GM18907 (cell line): ENCODE data around the gene OSBP2.
"Not testable (repeated sequence)": the region's sequence is repeated elsewhere in the genome, so short reads cannot be mapped to it uniquely, and the experiment has no call there.

ENCODE experiments used
- ATAC-seq: cut with Tn5 transposase; IDR thresholded peaks from one replicate; pipeline ENCODE4 v1.9.1; 2021; ENCODE audit warnings: mild to moderate bottlenecking, moderate library complexity; ENCODE audit not compliant: unreplicated experiment

OSBP2 gene

DNA sequence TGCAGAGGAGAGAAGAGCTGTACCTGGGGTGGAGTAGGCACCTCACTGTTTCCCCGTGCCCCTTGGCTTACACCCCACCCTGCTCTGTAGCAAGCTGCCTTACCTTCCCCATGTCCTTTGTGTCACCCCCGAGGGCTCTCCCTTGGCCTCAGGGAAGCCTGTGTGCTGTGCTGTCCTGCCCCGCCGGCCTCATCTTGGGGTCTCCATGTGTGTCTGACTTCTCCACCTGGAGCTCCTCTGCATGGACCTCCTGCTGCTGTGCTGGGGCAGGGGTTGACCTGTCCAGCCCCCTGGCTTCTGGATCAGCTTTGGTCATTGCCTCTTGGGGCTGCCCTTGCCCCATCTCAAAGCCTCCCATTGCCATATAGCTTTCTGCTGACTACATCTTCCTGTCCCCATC lies 59.8 kb downstream of the OSBP2 start:
- no peak for ATAC-seq

DNA sequence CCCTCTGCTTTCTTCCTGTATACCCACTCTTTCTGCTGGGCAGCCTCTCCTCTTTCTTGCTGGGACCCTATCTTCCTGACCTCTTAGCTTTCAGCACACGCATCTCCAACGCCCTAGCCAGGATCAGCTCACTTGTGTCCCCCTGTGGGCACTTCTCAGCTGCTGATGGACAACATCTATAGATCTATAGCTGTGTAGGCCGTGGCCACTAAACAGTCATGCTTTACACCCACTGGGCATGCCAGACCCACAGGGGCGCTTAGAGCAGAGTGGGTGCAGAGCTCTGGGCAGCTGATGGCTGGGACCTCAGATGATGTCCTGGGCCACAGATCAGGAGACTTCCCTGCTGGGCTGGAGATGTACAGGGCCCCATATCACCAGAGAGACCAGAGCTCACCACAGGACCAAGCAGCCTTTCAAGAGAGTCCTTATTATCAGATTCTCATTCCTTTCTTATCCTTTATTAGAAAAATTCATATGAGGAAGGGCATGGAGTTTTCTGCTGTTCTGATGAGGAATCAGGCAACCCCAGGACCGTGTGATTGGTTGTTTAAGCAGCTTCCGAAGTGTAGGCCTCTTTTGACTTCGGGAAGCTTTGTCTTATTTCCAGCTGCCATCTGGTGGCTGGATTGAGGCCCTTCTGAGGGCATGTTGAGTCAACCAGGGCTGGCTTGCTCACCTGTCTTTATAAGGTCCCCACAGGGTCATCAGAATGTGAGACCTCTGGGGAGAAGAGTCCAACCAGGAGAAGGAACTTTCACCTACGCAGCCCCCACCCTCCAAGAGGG lies 60.5 kb downstream of the OSBP2 start:
- no peak for ATAC-seq

DNA sequence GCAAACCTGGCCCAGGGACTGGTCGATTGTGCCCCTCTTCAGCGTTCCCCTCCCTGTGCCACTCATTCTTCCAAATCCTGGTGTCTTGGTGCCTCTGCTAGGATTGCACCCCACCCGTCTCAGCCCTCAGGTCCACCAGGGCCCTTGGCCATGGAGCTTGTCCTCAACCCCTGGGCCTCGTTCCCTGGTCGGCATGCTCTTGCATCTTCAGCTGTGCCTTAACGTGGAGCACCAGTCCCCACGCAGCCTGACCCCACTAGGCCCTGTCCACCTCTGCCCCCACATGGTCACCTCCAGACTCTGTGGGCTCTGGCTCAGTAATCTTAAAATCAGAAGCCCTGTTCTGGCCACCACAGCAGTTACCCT lies 61.1 kb downstream of the OSBP2 start:
- no peak for ATAC-seq

DNA sequence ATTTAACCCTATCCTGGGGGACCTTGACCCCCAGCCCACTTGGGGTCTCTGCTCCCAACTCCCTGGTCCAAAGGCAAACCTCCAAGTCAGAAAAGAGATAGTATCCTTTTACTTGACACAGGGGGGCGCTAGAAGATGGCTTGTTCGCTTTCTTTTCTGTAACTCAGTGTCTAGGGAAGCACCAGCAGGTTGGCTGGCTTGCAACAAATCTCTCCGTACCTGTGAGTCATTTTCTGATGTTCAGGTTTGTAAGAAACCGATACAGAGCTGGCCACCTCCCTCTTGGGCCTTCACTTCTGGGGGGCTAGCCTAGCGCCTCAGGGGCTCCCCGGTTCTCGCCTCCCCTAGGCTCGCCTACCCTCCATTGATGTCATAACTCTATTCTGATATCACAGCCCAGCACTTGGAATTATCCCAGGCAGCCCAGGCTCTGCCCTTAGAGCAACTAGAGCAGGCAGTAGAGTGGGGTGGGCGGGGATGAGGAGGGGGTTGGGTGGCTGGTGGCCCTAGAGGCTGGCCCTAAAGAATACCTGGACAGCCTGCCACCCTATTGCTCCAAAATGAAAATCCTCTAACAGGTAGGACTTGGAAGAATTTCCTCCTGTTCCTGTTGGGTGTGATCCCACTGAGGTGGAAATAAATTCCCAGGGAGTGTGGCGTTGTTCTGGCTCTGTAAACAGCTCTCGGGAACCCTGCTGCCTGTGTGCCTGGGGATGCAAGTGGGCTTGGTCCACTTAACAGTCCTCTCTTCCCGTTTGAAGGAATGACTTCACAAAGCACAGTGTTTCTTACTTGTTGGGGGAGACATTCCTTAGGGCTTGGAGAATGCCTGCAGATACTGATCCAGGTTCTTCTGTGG lies 69.4 kb downstream of the OSBP2 start:
- no peak for ATAC-seq

DNA sequence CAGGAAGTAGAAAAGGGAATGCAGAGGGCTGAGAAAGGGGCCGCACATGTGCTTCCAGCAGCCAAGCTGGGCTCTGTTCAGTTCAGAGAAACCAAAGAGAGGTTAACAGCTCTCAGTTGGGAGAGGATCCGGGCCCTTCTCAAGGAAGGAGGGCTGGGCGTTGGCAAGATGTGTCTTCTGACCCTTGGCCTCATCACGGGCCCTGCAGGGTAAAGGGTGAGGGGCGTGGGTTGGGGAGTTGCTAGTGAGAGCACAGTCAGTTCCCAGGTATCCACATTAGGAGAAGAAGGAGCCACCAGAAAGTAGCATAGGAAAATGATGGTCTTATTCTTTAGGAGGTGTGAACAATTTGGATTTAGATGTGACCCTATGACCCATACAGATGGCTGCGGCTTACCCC lies 73.0 kb downstream of the OSBP2 start:
- ATAC-seq, result no peak

DNA sequence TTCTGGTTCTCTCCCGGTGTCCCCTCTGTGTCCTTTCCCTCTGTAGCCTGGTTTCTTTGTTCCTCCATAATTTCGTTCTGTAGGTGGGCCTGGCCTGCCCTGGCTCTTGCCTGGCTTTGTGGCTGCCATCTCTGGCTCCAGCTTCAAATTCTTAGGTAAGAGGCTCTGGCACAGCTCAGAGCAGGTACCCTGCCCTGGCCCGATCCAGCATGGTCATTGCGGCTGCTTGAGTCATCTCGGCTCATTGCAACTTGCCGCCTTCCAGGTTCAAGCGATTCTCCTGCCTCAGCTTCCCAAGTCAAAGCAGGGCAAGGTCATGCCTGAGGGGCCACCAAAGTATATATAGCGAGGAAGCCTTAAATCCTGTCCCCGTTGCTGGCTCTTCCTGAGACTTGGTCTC lies 76.0 kb downstream of the OSBP2 start:
- no peak for ATAC-seq

DNA sequence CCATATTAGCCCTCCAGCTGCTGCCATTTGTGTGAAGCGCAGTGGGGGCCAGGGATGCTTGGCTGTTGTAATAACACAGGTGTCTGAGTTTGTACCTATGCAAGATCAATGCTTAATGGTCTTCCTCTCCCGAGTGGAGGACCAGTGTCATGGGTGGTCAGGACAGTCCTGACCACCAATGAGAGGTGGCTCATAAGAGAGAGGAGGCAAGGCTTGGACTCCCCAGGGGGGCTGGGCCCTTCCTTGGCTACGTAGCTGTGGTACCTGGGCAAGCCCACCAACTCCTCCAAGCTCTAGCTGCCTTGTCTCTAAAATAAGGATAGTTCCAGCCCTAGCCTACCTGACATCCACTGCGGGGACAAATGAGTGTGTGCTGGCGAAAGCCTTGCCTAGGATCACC lies 79.2 kb downstream of the OSBP2 start:
- ATAC-seq, result no peak

DNA sequence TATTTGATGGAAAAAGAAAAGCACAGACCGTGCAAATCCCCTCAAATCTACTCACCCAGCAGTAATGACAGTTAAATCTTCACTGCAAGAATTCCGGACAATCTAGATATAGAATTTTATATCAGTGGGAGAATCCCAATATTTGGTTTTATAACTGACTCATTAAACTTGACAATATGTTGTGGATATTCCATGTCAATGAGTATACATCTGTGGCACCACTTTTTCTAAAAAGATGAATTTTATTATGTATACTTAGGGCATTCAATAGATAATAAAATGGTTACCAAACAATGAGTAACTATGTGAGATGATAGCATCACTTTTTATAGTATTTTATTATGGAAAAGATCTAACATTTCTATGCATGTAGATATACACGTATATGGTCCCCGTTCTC lies 79.9 kb downstream of the OSBP2 start:
- no peak for ATAC-seq

DNA sequence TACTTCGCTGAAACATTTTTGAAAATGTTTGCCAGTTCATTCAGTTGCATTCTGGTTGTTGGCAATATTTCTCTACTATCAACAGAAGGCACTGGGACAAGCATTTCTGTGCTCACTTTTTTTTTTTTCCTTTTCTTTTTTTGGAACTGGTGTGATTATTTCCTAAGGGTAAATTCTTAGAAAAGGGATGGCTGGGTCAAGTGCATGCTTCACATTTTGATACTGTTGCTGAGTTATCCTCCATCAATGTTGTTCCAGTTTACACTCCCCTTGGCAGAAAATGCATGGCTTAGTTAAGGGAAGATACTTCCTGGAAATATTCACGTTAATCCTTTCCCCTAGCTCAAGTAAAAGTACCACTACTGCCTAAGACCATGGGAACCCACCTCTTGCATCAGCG lies 81.8 kb downstream of the OSBP2 start:
- ATAC-seq, result no peak

DNA sequence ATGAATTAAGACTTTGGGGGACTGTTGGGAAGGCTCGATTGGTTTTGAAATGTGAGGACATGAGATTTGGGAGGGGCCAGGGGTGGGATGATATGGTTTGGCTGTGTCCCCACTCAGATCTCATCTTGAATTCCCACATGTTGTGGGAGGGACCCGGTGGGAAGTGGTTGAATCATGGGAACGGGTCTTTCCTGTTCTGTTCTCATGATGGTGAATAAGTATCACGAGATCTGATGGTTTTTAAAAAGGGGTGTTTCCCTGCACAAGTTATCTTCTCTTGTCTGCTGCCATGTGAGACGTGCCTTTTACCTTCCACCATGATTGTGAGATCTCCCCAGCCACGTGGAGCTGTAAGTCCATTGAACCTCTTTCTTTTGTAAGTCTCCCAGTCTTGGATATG lies 82.5 kb downstream of the OSBP2 start:
- ATAC-seq, result not testable (repeated sequence)

DNA sequence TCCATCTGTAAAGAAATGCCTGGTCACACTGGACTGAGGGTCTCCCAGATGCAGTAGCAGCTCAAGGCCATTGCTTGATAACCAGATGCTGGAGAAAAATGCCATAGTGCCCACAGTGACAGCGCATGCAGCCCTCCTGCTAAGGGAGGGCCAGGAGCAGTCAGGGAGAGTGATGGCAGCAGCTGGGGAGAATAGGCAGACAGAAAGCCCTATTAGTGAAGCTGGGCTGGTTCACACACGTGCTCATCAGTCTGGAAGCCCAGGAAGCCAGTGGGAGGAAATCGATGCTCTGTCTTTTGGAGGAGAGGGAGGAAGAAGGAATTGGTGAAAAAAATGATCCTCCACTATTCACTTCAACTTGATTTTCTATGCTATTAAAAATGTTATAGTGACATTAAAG lies 82.9 kb downstream of the OSBP2 start:
- no peak for ATAC-seq

DNA sequence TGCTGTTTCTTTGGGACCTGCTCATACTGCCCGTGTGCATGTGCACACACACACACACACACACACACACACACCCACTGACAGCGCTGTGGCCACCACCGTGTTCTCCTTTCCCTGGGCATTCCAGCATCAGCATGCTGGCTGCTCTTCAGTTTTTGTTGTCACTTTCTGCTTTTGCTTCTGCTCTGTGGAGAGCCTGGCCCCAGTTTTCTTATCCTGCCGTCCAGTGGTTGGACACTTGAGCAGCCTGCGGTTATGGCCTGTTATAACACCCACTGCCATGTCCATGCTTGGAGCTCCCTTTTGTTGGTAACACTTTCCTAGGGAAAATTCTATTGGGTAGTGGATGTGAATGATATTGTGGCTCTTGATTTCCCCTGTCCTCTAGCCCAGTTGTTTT lies 83.6 kb downstream of the OSBP2 start:
- no peak for ATAC-seq

DNA sequence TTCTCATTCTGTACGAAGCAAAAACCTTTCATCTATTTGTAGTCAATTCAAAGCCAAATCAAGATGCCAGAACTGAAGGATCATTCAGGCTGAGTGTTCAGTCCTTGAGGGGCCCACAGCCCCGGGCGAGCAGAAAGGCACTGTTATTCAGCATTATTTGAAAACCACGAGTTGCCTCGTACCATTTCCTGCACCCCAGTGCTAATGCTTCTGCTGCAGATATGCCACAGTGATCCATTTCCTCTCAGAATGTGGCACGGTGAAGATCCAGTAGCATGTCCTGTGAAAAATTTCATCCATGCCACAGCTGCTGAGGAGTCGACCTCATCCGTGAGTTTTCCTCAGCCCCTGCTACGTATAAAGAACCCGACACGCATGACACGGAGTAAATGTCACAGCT lies 85.4 kb downstream of the OSBP2 start:
- ATAC-seq, result no peak

DNA sequence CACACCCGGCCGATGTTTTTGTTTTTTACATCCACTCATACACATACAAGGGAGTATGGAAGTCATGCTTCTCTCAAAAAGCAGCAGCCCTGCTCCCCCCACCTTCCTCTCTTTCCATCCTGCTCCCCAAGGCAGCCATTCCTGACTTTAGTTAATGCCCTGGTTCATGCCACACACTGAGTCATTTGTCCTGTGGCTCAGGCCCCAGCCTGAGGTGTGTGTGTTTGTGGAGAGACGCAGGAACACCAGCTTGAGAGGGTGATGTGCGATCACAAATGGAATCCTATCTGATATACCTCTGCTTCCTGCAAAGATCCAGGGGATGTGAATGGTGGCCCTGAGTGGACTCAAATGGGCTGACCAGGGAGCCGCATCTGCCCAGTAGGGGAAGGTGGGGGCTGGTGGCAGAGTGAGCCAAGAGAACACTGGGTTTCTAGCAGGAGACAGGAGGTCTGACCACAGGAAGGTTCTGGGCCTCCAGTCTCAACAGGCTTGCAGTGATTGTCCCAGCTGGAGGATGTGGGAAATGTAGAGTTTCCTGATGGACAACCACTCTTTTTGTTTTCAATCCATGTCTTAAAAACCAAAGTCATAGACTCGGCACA lies 86.7 kb downstream of the OSBP2 start:
- no peak for ATAC-seq

DNA sequence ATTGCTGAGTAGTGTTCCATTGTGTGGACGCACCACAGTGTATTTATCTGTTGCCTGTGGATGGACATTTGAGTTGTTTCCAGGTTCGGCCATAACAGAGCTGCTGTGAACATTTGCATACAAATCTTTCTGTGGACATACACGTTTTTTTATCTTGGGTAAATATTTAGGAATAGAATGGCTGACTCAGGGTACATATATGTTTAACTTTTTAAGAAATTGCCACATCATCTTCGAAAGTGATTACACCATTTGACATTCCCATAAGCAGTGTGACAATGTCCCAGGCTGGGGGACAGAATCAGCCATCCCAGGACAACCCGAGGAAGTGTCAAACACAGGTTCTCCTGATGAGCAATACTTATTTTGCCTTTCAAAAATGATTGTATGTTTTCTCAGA lies 87.9 kb downstream of the OSBP2 start:
- ATAC-seq, result no peak

DNA sequence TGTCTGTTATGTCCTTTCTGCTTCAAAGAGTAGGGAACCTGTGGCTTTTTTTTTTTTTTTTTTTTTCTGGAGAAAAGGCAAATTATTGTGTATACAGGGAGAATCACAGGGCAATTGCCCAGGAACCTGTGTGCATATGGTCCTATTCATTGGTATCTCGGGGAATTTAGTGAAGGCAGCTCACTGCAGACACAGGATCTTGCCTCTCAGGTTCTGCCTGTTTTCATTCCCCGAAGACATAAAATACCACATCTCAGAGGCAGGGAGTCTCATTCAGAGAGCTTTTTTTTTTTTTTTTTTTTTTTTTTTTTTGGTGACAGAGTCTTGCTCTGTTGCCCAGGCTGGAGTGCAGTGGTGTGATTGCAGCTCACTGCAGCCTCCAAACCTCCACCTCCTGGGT lies 88.3 kb downstream of the OSBP2 start:
- ATAC-seq, result no peak

DNA sequence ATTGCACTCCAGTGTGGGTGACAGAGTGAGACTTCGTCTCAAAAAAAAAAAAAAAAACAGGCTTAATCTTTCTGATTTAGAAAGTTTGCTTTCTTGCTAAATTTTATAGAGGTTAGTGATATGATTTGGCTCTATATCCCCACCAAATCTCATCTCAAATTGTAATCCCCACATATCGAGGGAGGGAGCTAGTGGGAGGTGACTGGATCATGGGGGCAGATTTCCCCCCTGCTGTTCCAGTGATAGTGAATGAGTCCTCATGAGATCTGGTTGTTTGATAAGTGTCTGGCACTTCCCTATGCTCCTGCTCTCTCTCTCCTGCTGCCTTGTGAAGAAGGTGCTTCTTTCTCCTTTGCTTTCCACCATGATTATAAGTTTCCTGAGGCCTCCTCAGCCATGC lies 90.9 kb downstream of the OSBP2 start:
- ATAC-seq, result no peak

DNA sequence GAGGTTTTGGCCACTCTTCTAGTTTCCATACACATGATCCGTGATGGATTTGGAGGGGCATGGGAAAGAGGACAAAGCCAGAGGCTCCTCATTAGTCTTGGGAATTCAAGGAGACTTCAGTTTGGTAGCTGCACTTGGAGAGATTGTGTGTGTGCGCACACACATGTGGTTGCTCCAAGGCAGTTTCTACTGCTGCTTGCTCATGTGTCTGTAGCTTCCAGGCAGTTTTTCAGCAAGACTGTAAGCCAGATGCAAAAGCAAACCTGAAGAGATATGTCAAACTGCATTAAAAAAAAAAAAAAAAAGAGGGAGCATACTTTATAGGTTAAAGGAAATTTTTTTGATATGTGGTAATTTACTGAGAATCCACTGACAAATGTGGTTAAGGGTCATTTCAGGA lies 95.7 kb downstream of the OSBP2 start:
- no peak for ATAC-seq

DNA sequence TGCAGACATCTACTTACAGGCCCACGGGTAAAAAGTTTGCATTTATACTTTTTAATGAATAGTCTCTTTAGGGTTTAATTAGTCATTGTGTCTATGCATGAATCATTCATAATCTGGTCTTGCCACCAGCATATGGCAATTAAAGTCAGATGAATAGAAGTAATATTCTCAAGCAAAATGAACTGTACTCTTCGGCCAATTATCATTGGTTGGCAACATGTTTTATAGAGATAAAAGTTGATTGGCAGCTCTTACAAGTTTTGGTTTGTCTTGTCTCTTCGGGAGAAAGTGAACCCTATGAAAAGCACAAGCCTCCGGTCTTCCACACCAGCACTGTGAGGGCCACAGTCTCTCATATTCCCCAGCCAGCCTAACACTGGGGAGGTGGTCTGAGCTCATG lies 97.8 kb downstream of the OSBP2 start:
- ATAC-seq, result no peak

DNA sequence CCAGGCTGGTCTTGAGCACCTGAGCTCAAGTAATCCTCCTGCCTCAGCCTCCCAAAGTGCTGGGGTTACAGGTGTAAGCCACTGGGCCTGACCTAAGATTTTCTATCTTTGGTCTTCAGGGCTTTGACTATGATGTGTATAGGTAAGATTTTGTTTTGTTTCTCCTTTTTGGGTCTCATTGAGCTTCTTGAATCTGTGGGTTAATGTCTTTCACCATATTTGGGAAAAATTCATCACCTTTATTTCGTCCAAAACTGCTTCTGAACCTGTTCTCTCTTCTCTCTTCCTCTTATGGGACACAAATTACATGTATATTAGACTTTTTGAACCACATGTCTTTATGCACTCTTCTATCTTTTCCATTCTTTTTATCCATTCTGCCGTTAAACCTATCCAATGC lies 100.4 kb downstream of the OSBP2 start:
- ATAC-seq, result no peak

DNA sequence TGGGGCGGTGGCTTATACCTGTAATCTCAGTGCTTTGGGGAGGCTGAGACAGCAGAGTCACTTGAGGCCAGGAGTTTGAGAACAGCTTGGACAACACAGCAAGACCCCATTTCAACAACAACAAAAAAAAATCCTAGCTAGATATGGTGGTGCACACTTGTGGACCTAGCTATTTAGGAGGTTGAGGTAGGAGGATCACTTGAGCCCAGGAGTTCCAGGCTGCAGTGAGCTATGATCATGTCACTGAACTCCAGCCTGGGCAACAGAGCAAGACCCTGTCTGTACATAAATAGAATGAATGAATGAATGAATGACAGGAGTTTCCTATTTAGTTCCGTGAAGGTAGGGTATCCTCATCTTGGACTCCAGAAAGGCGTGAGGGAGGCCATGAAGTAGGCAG lies 107.0 kb downstream of the OSBP2 start:
- ATAC-seq, result no peak
